ENCODE results near the gene IGSF9B.

The IGSF9B gene

GRCh38 chr11:133906746-133907145 lies 50.0 kb downstream of the IGSF9B start:
- H3K4me3 ChIP-seq (replicated peaks; ENCODE audit: low read depth, low read length), result no peak overlapping the region
- TF ChIP-seq CTCF (IDR thresholded peaks at IDR 0.05; ENCODE audit: insufficient read depth, low read length, poor library complexity, severe bottlenecking), result no peak
- H3K27me3 ChIP-seq (replicated peaks; ENCODE audit: control insufficient read depth, insufficient read depth, low read length), result no peaks in the 10 kb centered on the region
- H3K36me3 ChIP-seq (ENCODE audit: control insufficient read depth, insufficient read depth, low read length), result no peaks in the 10 kb centered on the region
- no peak for DNase-seq (ENCODE audit: extremely low read depth, insufficient read length)

GRCh38 chr11:133906241-133906640 lies 50.5 kb downstream of the IGSF9B start:
- Histone ChIP-seq H3K27me3 (replicated peaks; ENCODE audit: control insufficient read depth, insufficient read depth, low read length) (no peaks in the 10 kb centered on the region), H3K36me3 (ENCODE audit: control insufficient read depth, insufficient read depth, low read length) (no peaks in the 10 kb centered on the region), H3K4me3 (replicated peaks; ENCODE audit: low read depth, low read length) (no peak overlapping the region)
- no peak for DNase-seq (ENCODE audit: extremely low read depth, insufficient read length)
- no peak for TF ChIP-seq CTCF (IDR thresholded peaks at IDR 0.05; ENCODE audit: insufficient read depth, low read length, poor library complexity, severe bottlenecking)

- no peak for TF ChIP-seq CTCF (IDR thresholded peaks at IDR 0.05; ENCODE audit: insufficient read depth, low read length, poor library complexity, severe bottlenecking)
- H3K36me3 ChIP-seq (ENCODE audit: control insufficient read depth, insufficient read depth, low read length), result no peaks in the 10 kb centered on the region
These were observed 51.1 kb downstream of the IGSF9B start for GRCh38 chr11:133905677-133906156.

GRCh38 chr11:133904818-133905515 lies 51.8 kb downstream of the IGSF9B start:
- no peak for DNase-seq (ENCODE audit: extremely low read depth, insufficient read length)
- H3K36me3 ChIP-seq (ENCODE audit: control insufficient read depth, insufficient read depth, low read length), result no peaks in the 10 kb centered on the region
- H3K27me3 ChIP-seq (replicated peaks; ENCODE audit: control insufficient read depth, insufficient read depth, low read length), result no peaks in the 10 kb centered on the region

More at GRCh38 chr11:133905677-133906156, 51.1 kb downstream of the IGSF9B start:
- Histone ChIP-seq H3K27me3 (replicated peaks; ENCODE audit: control insufficient read depth, insufficient read depth, low read length) (no peaks in the 10 kb centered on the region), H3K4me3 (replicated peaks; ENCODE audit: low read depth, low read length) (no peak overlapping the region)
- DNase-seq (ENCODE audit: extremely low read depth, insufficient read length), result no peak

GRCh38 chr11:133903875-133904817 lies 52.6 kb downstream of the IGSF9B start:
- no peaks in the 10 kb centered on the region for H3K36me3 ChIP-seq (ENCODE audit: control insufficient read depth, insufficient read depth, low read length)
- H3K27me3 ChIP-seq (replicated peaks; ENCODE audit: control insufficient read depth, insufficient read depth, low read length), result no peaks in the 10 kb centered on the region
- no peak for TF ChIP-seq CTCF (IDR thresholded peaks at IDR 0.05; ENCODE audit: insufficient read depth, low read length, poor library complexity, severe bottlenecking)
- H3K4me3 ChIP-seq (replicated peaks; ENCODE audit: low read depth, low read length), result no peak overlapping the region
- DNase-seq (ENCODE audit: extremely low read depth, insufficient read length), result no peak

More at GRCh38 chr11:133904818-133905515, 51.8 kb downstream of the IGSF9B start:
- H3K4me3 ChIP-seq (replicated peaks; ENCODE audit: low read depth, low read length), result no peak overlapping the region
- TF ChIP-seq CTCF (IDR thresholded peaks at IDR 0.05; ENCODE audit: insufficient read depth, low read length, poor library complexity, severe bottlenecking), result no peak
